ENCODE measurements around the gene NGB. TPM values are rescaled to one million over a fixed set of nuclear protein-coding genes. Genes with fewer than 3 reads are reported as not detected.

NGB gene
- total and polyA plus RNA-seq, 2 experiments from 2014 or later, result 0.09 TPM; not detected in 1

- no peaks in the 10 kb centered on the region for H3K4me1 ChIP-seq (ENCODE audit: low read depth)
- H3K27ac ChIP-seq, result no peak overlapping the region
- DNase-seq (ENCODE audit: low read depth in 1 of 2, low spot score in 1 of 2), result no peak
- no peaks in the 10 kb centered on the region for H3K36me3 ChIP-seq
- H3K27me3 ChIP-seq, result no peaks in the 10 kb centered on the region
- H3K4me3 ChIP-seq, result no peak overlapping the region
- no peak for TF ChIP-seq CTCF (IDR thresholded peaks at IDR 0.05; ENCODE audit: low read depth, low read length)
- no peaks in the 10 kb centered on the region for H3K9me3 ChIP-seq (ENCODE audit: low read depth)
Observed at GRCh38 chr14:77225254-77225653, 45.8 kb downstream of the NGB start.

GRCh38 chr14:77224212-77224611 lies 46.8 kb downstream of the NGB start:
- Histone ChIP-seq H3K9me3 (ENCODE audit: low read depth) (no peaks in the 10 kb centered on the region), H3K27ac (no peak overlapping the region), H3K4me3 (no peak overlapping the region), H3K4me1 (ENCODE audit: low read depth) (no peaks in the 10 kb centered on the region), H3K36me3 (no peaks in the 10 kb centered on the region), H3K27me3 (no peaks in the 10 kb centered on the region)
- no peak for DNase-seq (ENCODE audit: low read depth in 1 of 2, low spot score in 1 of 2)
- no peak for TF ChIP-seq CTCF (IDR thresholded peaks at IDR 0.05; ENCODE audit: low read depth, low read length)

GRCh38 chr14:77222546-77223225 lies 48.3 kb downstream of the NGB start:
- no peak for DNase-seq (ENCODE audit: low read depth in 1 of 2, low spot score in 1 of 2)
- TF ChIP-seq CTCF (IDR thresholded peaks at IDR 0.05; ENCODE audit: low read depth, low read length), result no peak
- H3K9me3 ChIP-seq (ENCODE audit: low read depth), result no peaks in the 10 kb centered on the region
- H3K27me3 ChIP-seq, result peaks cover 10% of the 10 kb centered on the region
- no peak overlapping the region for H3K27ac ChIP-seq
- no peaks in the 10 kb centered on the region for H3K4me1 ChIP-seq (ENCODE audit: low read depth)
- no peak overlapping the region for H3K4me3 ChIP-seq
- no peaks in the 10 kb centered on the region for H3K36me3 ChIP-seq

GRCh38 chr14:77221241-77221871 lies 49.6 kb downstream of the NGB start:
- Histone ChIP-seq H3K4me3 (no peak overlapping the region), H3K36me3 (no peaks in the 10 kb centered on the region), H3K9me3 (ENCODE audit: low read depth) (no peaks in the 10 kb centered on the region), H3K27me3 (peaks cover 22% of the 10 kb centered on the region), H3K27ac (no peak overlapping the region), H3K4me1 (ENCODE audit: low read depth) (no peaks in the 10 kb centered on the region)
- DNase-seq (ENCODE audit: low read depth in 1 of 2, low spot score in 1 of 2), result no peak
- TF ChIP-seq CTCF (IDR thresholded peaks at IDR 0.05; ENCODE audit: low read depth, low read length), result no peak

GRCh38 chr14:77220246-77221017 lies 50.6 kb downstream of the NGB start:
- Histone ChIP-seq H3K9me3 (ENCODE audit: low read depth) (no peaks in the 10 kb centered on the region), H3K27ac (no peak overlapping the region), H3K4me3 (no peak overlapping the region), H3K27me3 (peaks cover 30% of the 10 kb centered on the region), H3K36me3 (no peaks in the 10 kb centered on the region), H3K4me1 (ENCODE audit: low read depth) (no peaks in the 10 kb centered on the region)
- DNase-seq (ENCODE audit: low read depth in 1 of 2, low spot score in 1 of 2), result no peak
- no peak for TF ChIP-seq CTCF (IDR thresholded peaks at IDR 0.05; ENCODE audit: low read depth, low read length)
